Amniotic epithelial cell (primary cell): ENCODE results near the gene ERRFI1.
"Not testable (repeated sequence)": the region's sequence is repeated elsewhere in the genome, so short reads cannot be mapped to it uniquely, and the experiment has no call there.

Experiments used
- DNase-seq: peaks from one replicate; pipeline ENCODE4 v3.0.0-alpha.2; 2010; ENCODE audit warnings: low read depth

Gene ERRFI1

DNA sequence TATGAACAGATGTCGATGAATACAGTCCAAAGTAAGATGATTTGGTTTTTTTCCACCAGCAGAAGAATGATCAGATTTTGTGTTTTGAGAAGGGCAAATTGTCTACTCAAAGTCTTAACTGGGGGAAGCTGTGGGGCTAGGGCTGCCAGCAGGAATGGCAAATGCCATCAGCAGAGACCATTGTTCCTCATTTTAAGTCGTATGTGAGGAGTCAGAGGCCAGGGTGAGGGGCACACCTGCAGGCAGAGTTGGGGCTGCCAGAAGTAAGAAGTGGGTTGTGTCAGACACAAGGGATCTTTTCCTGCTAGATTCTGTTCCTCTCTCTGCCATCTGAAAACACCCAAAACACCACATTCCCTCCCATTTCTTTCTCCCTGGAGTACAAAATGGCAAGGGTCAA is 55.9 kb downstream of the ERRFI1 start:
- no peak for DNase-seq

DNA sequence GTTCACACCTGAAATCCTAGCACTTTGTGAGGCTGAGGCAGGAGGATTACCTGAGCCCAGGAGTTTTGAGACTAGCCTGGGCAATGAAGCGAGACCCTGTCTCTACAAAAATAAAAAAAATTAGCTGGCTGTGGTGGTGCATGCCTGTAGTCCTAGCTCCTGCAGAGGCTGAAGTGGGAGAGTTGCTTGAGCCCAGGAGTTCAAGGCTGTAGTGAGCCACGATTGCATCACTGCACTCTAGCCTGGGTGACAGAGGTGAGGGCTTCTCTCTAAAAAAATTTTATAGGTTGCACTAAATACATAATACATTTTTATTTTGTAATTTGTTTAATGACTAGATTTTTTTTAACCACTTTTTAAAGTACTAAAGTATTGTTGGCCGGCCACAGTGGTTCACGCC is 58.5 kb downstream of the ERRFI1 start:
- no peak for DNase-seq

DNA sequence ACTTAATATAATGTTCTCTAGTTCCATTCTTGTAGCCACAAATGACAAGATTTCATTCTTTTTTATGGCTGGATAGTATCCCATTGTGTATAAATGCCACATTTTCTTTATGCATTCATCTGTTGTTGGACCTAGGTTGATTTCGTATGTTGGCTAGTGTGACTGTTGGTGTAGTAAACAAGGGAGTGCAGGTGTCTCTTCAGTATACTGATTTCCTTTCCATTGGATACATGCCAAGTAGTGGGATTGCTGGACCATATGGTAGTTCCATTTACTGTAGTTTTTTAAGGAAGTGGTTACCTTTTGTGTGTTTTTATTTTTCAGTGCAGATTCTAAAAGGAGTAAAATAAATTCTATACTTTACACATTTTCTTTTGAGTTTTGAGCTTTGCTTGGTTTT is 58.9 kb downstream of the ERRFI1 start:
- DNase-seq: no peak

GRCh38 chr1:7964476-7964875 is 61.6 kb downstream of the ERRFI1 start:
- DNase-seq: no peak

- not testable (repeated sequence) for DNase-seq
Measured at GRCh38 chr1:7963841-7964240, 62.3 kb downstream of the ERRFI1 start.

DNA sequence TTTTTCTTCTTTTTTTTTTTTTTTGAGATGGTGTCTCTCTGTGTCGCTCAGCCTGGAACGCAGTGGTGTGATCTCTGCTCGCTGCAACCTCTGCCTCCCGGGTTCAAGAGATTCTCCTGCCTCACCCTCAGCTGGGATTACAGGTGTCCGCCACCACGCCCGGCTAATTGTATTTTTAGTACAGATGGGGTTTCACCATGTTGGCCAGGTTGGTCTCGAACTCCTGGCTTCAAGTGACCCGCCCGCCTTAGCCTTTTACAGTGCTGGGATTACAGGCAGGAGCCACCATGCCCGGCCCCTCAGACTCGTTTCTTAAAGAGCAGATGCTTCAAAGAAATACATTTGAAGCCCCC is 62.8 kb downstream of the ERRFI1 start:
- DNase-seq: not testable (repeated sequence)

GRCh38 chr1:7962636-7963377 is 63.3 kb downstream of the ERRFI1 start:
- no peak for DNase-seq

DNA sequence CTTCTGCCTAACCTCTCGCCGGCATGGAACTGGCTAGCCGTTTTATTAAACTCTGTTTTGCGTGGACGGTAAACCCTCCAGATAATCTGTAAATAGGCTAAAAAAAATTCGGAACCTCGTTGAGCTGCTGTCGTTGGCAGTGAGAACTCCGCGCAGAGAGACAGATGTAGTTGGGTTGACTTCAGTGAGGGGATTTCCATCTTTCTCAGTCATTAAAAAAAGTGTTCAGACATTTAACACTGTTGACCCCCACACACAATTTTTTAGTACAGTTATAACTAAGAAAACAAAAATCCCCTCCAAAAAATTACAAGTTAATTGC is 64.1 kb downstream of the ERRFI1 start:
- no peak for DNase-seq
